CD4-positive, alpha-beta T cell treated with Interleukin-12 subunit alpha and Interleukin-12 subunit beta, for 1 hour (primary cell): ENCODE measurements around the gene ARHGAP12.
"Not testable (repeated sequence)": the region's sequence is repeated elsewhere in the genome, so short reads cannot be mapped to it uniquely, and the experiment has no call there.

Experiments used
- DNase-seq: peaks from one replicate; pipeline ENCODE4 v3.0.0-alpha.2; 2020

ARHGAP12 gene

DNA sequence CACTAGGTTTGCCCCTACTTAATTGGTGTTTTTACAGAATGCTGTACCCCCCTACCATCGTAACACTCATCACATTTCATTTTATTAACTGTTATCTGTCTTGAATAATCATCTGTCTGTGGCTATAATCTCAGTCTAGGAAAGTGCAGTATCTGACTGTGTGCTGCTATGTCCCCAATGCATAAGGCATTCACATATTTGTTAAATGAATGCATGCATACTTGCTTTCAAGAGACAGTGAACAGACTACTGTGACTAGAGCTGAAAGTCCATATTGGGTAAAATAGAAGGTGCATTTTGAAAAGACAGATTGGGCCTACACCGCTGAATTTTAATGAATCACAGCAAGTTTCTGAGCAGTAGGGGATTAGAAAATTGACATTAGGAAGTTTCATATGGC lies 112.3 kb downstream of the ARHGAP12 start:
- DNase-seq: no peak

DNA sequence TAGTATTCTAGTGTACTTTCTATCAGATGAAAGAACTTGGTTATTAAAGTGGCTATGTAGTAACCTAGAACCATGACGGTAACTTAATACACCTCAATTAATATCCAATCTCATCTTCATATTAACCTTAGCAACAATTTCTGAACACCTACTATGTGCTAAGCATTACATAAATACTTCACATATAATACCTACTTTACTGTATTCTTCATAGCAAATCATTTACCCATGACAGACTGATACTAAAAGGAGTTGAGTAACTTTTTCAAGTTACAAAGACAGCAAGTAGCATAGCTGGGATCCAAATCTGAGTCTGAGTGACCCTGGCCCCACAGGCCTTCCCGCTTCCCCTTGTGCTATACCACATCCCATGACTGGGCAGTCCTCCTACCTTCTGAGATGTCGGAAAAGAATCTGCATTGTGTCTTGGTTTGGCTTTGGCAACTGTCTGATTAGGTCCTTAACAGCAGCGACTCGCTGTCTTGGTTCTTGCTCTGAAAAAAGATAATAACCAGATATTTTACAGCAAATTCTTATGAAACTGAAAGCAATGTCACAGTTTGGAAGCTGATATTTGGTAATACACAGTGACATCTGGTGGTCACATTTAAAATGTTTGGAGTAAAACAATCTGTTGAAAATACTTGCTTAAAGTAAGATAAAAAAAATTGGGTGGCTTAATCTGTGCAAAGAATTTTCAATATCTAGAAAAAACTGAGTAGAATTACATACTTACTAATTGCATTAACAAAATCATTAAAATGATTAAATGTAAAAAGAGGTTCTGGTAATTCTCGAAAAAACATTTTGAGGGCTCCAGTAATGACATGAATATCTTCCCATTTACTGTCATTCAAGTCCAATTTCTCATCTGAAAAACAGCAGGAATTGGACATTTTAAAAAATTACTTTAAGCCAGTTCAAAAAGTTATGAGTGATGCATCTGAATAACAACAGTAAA lies 120.1 kb downstream of the ARHGAP12 start:
- peak; percentile 64 for DNase-seq

DNA sequence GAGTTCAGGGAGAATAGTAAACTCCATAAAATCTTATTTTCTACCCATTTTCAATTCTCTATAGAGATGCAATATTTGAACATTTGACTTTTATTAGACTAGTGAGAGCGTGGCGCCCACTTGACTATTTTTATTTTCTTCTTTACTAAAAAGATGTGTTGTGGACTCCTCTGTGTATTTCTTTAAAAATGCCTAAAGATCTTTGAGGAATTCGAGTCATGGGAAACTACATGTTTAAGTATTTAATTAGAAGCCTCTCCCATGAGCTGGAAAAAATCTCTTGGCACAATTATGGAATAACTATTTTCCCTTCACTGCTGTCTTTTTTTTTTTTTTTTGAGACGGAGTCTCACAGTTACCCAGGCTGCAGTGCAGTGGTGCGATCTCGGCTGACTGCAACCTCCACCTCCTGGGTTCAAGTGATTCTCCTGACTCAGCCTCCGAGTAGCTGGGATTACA lies 124.2 kb downstream of the ARHGAP12 start:
- DNase-seq: no peak

DNA sequence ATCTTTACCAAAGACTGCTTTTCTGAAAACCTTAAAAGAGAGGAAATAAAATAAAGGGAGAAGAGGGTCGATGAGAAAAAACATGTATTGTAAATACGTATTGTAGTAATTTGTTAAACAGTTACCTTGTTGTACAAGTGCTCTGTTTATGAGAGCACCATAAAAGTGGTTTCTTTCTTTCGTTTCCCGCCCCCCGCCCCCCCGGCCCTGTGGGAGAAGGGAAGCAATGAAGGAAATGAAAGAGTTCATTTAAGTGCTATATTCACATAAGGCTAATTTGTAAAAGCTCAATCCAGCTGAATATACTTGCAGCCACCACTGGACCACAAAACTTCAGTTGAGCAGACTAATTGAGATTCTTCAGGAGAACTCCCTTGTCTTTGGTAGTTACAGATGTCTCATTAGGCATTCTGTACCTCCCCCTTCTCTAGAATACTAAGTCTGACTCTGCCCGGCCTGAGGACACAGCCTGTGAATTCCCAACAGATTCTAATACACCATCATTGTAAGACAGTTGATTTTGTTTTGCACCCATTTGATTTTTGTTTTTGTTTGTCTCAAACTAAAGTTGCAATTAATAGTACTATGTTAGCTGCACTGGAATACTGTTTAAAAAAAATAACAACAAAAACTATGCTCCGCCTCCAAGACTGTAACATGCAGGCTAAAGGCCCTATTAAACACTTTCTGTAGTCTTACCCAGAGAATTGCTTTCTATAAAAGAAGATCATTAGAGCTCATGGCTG lies 124.9 kb downstream of the ARHGAP12 start:
- no peak for DNase-seq

DNA sequence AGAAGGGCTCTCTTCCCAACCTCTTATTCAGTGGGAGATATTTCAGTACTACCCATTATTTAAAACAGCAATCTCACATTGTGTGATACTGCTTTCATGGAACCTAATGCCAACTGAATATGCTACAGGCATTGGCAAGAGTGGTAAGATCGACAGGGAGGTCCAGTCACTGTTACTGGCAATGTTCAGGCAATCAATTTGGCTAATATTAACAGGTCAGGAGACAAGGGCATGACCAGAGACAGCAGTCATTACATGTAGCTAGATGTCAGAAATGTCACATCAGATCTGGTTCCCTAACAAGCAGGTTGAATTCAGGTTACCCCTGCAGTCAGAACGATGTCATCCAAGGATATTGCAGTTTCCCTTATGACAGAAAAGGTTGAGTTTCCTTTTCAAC lies 129.4 kb downstream of the ARHGAP12 start:
- no peak for DNase-seq

DNA sequence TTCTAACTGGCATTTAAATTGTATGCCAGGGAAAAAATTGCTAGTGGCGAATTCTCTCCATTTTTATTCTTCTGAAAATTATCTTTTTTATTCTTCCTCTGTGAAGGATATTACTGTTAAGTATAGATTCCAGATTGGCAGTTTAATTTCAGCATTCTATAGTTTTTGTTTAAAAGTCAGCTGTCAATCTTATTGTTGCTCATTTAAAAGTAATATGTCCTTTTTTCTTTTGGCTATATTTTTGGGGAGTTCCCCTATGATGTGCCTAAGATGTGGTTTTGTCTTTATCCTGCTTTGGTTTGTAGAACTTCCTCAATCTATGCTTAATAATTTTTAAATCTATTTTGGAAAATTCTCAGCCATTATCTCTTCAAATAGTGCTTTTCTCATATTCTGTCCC lies 135.9 kb downstream of the ARHGAP12 start:
- no peak for DNase-seq

DNA sequence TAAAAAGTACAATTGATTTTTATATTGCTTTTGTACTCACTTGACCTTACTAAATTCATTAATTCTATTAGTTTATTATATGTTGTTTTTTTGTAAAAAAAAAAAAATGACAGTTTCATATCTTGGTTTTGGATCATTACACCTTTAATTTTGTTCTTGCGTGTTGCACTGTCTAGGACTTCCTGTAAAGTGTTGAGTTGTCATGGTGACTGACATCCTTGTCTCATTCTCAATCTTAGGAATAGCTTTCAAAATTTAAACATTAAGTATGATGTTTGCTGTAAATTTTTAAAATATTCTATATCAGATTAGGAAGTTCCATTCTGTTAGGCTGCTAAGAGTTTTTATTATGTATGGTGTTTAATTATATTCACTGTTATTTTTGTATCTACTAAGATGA lies 139.1 kb downstream of the ARHGAP12 start:
- DNase-seq: peak; percentile 34

DNA sequence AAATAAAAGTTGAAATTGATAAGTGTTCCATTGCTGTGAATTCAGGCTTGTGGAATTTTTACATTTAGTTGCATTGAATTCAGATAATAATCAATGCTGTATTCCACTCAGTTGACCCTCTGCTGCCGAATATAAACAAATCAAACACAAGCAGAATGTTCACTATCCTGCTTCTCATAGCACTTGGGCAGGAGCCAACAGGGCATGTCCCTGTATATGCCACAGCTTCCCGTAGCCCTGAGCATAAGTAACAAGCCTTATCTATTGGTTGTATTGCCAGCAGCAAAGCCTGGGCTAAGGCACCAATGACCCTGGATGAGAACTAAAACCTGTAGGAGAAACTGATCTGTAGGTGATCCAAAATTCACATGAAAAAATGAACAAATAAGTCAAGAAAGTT lies 145.9 kb downstream of the ARHGAP12 start:
- DNase-seq: no peak

DNA sequence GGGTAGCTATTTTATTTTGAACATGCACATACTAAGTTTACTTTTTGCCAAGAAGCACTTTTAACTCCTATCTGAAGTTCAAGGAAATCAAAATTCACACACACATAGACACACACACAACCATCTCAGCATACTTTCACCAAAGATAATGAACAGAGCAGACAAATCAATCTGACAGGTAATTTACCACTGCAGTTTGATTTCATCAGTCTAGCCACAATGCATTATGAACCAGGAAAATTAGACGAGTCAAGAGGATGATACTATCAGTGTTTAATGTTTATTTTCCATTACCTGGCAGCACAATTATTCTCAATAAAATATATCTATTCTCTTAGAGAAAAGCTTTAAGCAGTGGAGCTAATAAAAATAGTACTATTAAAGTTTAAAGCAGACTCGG lies 147.9 kb downstream of the ARHGAP12 start:
- DNase-seq: no peak

DNA sequence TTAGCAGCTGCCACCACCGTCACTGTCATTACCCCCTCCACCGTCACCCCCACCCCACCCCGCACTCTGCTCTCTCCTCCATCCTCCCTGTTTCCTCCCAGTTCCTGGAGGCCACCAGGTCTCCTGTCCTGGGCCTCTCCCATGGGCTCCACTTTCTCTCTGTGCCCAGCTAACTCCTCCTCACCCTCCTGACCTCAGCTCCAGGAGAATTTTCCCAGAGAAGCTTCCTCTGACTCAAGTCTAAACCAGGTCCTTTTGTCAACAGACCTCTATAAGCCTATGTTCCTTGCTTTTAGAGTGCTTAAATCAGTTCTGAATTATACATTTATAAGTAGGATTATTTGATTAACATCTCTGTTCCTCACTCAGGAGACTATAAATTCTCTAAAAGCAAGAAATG lies 150.0 kb downstream of the ARHGAP12 start:
- DNase-seq: no peak

DNA sequence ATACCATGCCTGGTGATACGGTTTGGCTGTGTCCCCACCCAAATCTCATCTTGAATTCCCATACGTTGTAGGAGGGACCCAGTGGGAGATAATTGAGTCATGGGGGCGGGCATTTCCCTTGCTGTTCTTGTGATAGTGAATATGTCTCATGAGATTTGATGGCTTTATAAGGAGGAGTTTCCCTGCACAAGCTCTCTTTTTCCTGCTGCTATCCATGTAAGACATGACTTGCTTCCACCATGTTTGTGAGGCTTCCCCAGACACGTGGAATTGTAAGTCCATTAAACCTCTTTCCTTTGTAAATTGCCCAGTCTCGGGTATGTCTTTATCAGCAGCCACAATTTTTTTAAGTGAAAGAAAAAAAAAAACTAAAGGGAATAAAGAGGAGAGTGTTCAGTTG lies 152.5 kb downstream of the ARHGAP12 start:
- DNase-seq: no peak

DNA sequence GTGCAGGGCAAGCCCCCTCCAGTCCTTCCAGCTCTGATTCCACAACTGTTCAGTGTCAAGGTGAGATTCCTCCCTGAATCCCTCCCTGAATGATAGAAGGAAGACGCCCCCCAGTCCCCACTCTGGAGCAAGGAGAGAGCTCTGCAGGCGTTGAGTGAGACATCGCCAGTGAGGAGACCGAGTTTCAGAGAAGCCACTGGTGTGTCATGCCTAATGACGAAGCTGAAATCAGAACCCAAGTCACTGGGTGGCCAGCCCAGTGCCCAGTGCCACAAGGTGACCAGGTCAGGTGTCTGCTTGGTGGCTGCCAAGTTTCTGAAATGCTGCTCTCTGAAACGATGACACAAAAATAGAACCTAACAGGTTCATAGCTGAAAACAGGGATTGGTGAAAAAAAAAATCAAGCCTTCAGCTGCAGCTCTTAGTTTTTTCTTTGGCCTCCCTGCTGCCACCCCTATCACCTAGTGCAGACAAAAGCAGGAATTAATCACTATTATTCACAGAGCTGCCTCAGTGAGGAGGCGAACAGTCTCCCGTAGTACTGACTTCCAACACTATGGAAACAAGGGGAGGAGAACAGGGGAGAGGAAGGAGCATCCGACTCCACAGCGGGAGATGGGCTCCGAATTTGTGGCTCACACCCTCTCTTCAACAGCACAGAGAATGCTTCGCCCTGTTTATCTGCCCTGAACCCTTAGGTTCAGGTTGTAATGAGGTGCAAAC lies 153.5 kb downstream of the ARHGAP12 start:
- no peak for DNase-seq

DNA sequence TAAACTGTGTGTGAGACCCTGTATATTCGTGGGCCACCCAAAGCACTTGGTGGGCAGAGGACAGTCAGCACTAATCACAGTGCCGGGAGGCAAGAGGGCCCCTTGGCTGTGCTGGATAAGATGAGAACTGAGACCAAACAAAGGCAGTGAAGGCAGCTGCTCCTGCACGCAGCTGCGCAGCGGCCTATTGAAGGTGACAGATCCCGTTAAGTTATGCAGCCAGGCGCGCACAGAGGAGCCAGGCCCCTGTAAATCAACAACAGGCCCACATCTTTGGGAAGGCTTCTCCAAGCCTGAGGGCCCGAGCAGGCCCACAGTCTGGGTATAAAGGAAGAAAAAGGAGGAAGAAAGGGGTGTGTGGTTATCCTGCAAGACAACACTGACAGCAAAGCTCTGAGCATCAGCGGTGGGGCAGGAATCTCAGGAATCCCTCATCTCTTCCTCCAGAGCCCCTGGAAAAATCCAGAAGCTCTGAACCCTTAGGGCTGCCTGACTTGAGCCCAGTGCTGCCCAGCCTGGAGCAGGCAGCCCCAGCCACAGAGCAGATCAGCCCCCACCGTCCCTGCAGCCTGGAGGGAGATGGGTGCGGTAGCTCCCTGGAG lies 154.2 kb downstream of the ARHGAP12 start:
- no peak for DNase-seq

DNA sequence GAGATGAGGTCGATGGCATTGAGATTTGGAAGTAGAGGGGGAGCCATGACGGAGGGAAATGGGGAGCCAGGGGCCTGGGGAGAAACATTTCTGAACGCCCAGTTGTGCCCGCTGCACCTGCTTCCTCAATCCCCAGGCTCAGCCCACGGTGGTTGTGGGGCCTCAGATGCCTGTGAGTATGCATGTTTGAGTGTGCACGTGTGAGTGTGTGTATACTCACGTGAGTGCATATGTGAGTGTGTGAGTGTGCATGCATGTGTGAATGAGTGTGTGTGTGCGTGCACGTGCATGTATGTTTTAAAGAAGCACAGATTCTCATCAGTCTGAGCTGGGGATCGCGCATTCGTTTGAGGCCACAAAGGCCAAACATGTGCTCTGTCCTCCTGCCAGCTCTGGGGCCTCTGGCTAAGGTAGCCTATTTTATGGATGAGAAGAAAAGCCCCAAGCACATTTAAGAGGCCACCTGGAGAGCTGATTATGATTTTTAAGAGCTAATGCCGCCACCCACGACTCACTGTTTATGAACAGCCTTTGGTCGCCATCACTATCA lies 154.8 kb downstream of the ARHGAP12 start:
- no peak for DNase-seq

DNA sequence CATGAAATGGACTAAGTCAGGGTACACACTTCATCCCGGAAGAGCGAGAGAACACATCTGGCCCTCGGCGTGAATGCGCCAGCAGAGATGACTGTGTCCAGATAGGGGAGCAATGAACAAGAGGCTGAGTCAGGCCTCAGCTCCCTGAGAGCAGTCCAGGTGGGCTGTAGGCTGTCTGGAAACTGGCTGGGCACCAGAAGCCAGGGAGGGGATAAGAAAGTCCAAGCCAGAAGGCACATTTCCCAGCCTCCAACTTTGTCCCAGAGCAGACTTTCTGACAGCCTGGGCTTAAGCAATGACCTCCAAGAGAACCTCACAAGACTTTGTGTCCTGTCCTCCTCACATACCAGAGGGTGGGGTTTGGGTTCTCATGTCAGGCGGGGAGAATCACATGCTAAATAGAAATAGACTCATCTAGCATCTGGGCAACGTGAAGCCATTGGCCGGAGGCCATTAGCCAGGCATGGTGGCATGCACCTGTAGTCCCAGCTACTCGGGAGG lies 157.2 kb downstream of the ARHGAP12 start:
- no peak for DNase-seq

DNA sequence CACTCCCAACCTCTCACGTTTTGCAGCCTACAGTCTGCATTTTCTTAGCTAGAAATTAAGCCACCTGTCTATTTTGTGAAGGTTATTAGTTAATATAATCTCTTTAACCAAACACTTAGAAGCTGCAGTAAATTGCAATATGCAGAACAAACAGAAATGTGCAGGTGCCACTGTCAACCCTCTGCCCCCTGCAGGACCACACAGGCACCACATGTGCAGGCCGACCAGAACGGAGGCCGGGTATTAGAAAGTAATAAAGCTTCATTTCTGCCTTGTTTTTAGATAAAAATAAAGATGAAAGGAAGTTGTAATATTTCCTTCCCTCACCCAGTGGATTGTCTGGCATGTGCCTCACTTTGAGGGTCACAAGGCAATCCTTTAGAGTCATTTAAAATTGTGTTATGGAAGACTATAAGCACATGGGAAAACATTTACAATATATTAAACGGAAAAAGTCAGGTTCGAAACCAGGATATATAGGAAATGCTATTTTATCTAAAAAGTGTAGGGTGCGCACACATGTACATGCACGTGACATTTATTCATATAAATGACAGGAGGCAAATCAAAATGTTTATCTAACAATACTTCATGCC lies 158.2 kb downstream of the ARHGAP12 start:
- DNase-seq: peak; percentile 58

DNA sequence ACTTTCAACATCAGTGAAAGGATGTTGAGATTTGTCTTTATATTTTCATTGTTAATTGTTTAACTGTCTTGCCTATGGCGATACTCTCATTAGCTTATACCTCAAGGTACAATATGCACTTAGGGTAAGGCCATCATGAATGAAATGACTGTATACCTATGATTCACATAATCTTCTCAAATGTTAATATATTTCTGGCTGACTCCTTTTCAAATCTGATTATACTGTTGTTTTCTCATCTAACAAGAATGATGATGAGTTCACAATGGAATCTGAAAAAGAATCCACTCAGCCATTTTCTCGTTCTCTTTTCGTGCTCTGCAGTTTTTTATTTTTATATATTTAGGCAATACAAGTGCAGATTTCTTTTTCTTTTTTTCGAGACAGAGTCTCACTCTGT lies 159.1 kb downstream of the ARHGAP12 start:
- DNase-seq: no peak

DNA sequence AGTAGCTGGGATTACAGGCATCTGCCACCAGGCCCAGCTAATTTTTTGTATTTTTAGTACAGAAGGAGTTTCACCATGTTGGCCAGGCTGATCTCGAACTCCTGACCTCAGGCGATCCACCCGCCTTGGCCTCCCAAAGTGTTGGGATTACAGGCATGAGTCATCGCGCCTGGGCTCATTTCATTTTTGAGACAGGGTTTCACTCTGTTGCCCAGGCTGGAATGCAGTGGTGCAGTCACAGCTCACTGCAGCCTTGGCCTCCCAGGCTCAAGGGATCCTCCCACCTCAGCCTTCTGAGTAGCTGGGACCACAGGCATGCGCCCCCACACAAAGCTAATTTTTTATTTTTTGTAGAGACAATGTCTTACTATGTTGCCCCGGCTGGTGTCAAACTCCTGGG lies 159.7 kb downstream of the ARHGAP12 start:
- not testable (repeated sequence) for DNase-seq

DNA sequence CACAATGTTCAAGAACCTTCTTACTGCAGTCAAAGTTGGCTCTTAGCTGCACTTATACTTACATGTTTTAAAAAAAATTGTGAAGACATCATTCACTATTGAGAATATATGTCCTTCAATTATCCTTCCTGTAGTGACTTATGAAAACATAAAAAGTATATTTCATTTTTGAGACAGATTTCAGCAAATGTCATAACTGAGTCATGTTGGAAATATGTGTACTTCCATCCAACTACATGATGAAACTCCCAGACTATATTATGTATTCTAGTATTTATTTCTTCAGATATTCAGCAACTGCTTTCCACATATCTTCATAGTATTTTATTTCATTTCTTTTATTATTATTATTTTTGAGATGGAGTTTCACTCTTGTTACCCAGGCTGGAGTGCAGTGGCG lies 160.2 kb downstream of the ARHGAP12 start:
- no peak for DNase-seq

DNA sequence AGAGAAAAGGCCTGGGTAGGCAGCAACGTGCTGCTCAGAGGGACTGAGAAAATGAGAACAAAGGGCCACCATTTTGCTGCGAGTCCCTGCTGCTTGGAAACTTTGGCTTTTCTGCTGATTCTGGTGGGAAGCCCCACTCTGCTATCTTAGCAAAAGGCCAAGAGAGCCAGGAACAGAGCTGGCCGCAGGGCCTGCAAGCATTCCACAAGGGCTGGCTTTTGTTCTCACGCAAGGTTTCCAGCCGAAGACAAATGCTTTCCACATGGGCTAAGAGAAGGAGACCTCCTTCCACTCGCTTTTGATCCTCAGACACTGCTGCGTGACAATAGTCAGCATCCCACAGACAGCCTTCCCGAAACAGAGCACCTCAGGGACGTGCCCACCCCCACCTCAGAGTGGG lies 163.1 kb downstream of the ARHGAP12 start:
- DNase-seq: no peak

DNA sequence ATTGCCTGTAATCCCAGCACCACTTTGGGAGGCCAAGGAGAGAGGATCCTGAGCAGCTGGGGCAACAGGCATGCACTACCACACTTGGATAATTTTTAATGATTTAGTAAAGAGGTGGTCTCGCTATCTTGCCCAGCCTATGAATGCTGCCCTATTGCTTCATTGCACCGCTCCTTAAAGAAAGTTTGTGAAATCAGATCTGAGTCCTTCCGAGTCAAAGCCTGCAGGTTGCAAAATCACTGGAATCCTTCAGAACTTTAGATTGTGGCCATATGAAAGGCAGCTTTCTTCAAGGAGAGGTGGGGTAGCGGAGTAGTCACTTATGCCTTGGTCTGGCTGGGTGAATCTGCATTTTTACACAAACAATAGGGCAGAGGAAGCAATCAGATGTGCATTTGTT lies 166.3 kb downstream of the ARHGAP12 start:
- DNase-seq: no peak

DNA sequence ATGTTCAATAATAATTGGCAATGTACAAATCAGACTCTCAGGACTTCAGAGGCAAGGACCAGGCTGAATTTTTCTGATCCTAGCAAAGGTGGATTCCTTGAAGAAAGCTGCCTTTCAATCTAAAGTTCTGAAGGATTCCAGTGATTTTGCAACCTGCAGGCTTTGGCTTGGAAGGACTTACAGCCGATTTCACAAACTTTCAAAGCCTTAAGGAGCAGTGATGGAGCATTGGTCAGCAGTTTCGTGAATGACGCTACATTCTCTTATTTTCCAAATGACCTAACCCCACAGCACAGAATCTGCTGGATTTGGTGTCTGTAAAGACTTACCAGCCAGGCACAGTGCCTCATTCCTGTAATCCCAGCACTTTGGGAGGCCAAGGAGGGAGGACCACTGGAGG lies 167.5 kb downstream of the ARHGAP12 start:
- no peak for DNase-seq
